Measurements from ENCODE around the gene CPM. TPM values are rescaled to one million over a fixed set of nuclear protein-coding genes. Genes with fewer than 3 reads are reported as not detected.
"Not testable (repeated sequence)": the region's sequence is repeated elsewhere in the genome, so short reads cannot be mapped to it uniquely, and the experiment has no call there.

The CPM gene
- total and polyA plus RNA-seq, 2 donors (not counting 3 experiments of a cell fraction or from before 2014, with no cell fraction given) = not detected

- Histone ChIP-seq H3K79me2 (ENCODE audit: control insufficient read depth, insufficient read depth, low read length) (peaks cover 2% of the 10 kb centered on the region), H3K4me2 (ENCODE audit: insufficient read depth, low read length) (no peak overlapping the region), H3K27me3 (ENCODE audit: control insufficient read depth in 2 of 2, insufficient read depth in 2 of 2, low read length in 2 of 2) (no peaks in the 10 kb centered on the region), H3K9ac (replicated peaks; ENCODE audit: extremely low read depth, insufficient read depth, low read length) (no peak overlapping the region), H3K9me1 (replicated peaks; ENCODE audit: control insufficient read depth, extremely low read depth, insufficient read depth, low read length) (no peaks in the 10 kb centered on the region), H3K4me3 (replicated peaks in 1 of 3; ENCODE audit: insufficient read depth in 1 of 3, low read depth in 1 of 3, low read length in 3 of 3) (no peak overlapping the region), H3K9me3 (replicated peaks; ENCODE audit: control insufficient read depth, insufficient read depth, low read length) (no peaks in the 10 kb centered on the region), H3K27ac (ENCODE audit: insufficient read depth, low read depth, low read length) (no peak overlapping the region), H3K36me3 (ENCODE audit: control insufficient read depth in 2 of 2, extremely low read depth in 1 of 2, insufficient read depth in 2 of 2, low read length in 2 of 2) (peaks cover 20 to 40% of the 10 kb centered on the region in 2 experiments), H4K20me1 (replicated peaks; ENCODE audit: control insufficient read depth, extremely low read depth, insufficient read depth, low read length) (peaks cover 10% of the 10 kb centered on the region), H2AFZ (ENCODE audit: low read depth, low read length) (no peak overlapping the region), H3K4me1 (ENCODE audit: control insufficient read depth, extremely low read depth, insufficient read depth, low read length) (no peaks in the 10 kb centered on the region)
- no peak for DNase-seq (ENCODE audit: low read depth, low spot score)
- no peak for FAIRE-seq
- no TSS peak for BruUV-seq (replicated peaks)
- POLR2A ChIA-PET = no interaction called here
- CTCF ChIA-PET = interaction anchor here (2.3 kb wide), 1 partner anchor 12 kb away, joined by 8 read pairs; no protein-coding TSS in a partner anchor
- dilution Hi-C loops (cut with MboI; ENCODE audit: extremely low pct_ligation_motif_present, low sequenced_read_pairs) = no loop called here
- TF ChIP-seq JUN (IDR thresholded peaks at IDR 0.05; ENCODE audit: borderline replicate concordance, insufficient read depth, insufficient read length, low read depth) = no peak
- no peak for TF ChIP-seq MAX (IDR thresholded peaks at IDR 0.05; ENCODE audit: insufficient read depth, insufficient read length)
- intact Hi-C loops (cut with micrococcal nuclease) = no loop called here
Measured at GRCh38 chr12:68841717-68842116, 91.3 kb downstream of the CPM start.

- Histone ChIP-seq H3K36me3 (ENCODE audit: control insufficient read depth in 2 of 2, extremely low read depth in 1 of 2, insufficient read depth in 2 of 2, low read length in 2 of 2) (peaks cover 20 to 45% of the 10 kb centered on the region in 2 experiments), H4K20me1 (replicated peaks; ENCODE audit: control insufficient read depth, extremely low read depth, insufficient read depth, low read length) (peaks cover 10% of the 10 kb centered on the region)
- H3K79me2 ChIP-seq (ENCODE audit: control insufficient read depth, insufficient read depth, low read length); H2AFZ ChIP-seq (ENCODE audit: low read depth, low read length); H3K9me1 ChIP-seq (replicated peaks; ENCODE audit: control insufficient read depth, extremely low read depth, insufficient read depth, low read length); BruUV-seq (replicated peaks); H3K27ac ChIP-seq (ENCODE audit: insufficient read depth, low read depth, low read length); intact Hi-C loops (cut with micrococcal nuclease); H3K4me2 ChIP-seq (ENCODE audit: insufficient read depth, low read length); POLR2A ChIA-PET; H3K27me3 ChIP-seq (ENCODE audit: control insufficient read depth in 2 of 2, insufficient read depth in 2 of 2, low read length in 2 of 2); dilution Hi-C loops (cut with MboI; ENCODE audit: extremely low pct_ligation_motif_present, low sequenced_read_pairs); H3K9me3 ChIP-seq (replicated peaks; ENCODE audit: control insufficient read depth, insufficient read depth, low read length); DNase-seq (ENCODE audit: low read depth, low spot score); H3K4me1 ChIP-seq (ENCODE audit: control insufficient read depth, extremely low read depth, insufficient read depth, low read length); H3K4me3 ChIP-seq (replicated peaks in 1 of 3; ENCODE audit: insufficient read depth in 1 of 3, low read depth in 1 of 3, low read length in 3 of 3); FAIRE-seq; H3K9ac ChIP-seq (replicated peaks; ENCODE audit: extremely low read depth, insufficient read depth, low read length): not testable (repeated sequence)
- CTCF ChIA-PET = interaction anchor here (2.3 kb wide), 1 partner anchor 11 kb away, joined by 8 read pairs; no protein-coding TSS in a partner anchor
Measured at GRCh38 chr12:68841175-68841574, 91.8 kb downstream of the CPM start.
